Mesenchymal stem cell (in vitro differentiated cells and primary cell): ENCODE data around the gene MATCAP1.

ENCODE experiments used
- DNase-seq: peaks from one replicate; pipeline ENCODE4 v3.0.0-alpha.2; 2013
- H2AFZ ChIP-seq: one replicate; pipeline ENCODE4 v1.6.1; 2013; ENCODE audit warnings: low read depth, mild to moderate bottlenecking, control low read depth, inconsistent platforms, low read length, moderate library complexity
- H2AK5ac ChIP-seq: 2 replicates; pipeline ENCODE4 v1.6.1; 2013; ENCODE audit warnings: low read length, moderate library complexity, mild to moderate bottlenecking, inconsistent platforms; ENCODE audit not compliant: severe bottlenecking
- H2BK120ac ChIP-seq: one replicate; pipeline ENCODE4 v1.6.1; 2013; ENCODE audit warnings: low read depth, mild to moderate bottlenecking, inconsistent platforms, low read length, moderate library complexity
- H2BK12ac ChIP-seq, 2 experiments: one replicate each; pipeline ENCODE4 v1.6.1; 2013; ENCODE audit warnings: inconsistent platforms in 2 of 2, low read length in 2 of 2, mild to moderate bottlenecking in 2 of 2, moderate library complexity in 2 of 2, control low read depth in 1 of 2
- H2BK15ac ChIP-seq: one replicate; pipeline ENCODE4 v1.6.1; 2013; ENCODE audit warnings: mild to moderate bottlenecking, low read depth, inconsistent platforms; ENCODE audit not compliant: poor library complexity, severe bottlenecking
- H2BK5ac ChIP-seq: 2 replicates; pipeline ENCODE4 v1.6.1; 2013; ENCODE audit warnings: low read depth, mild to moderate bottlenecking, low read length, control low read depth, inconsistent platforms; ENCODE audit not compliant: poor library complexity, severe bottlenecking
- H3K14ac ChIP-seq, 2 experiments: one replicate each; pipeline ENCODE4 v1.6.1; 2013; ENCODE audit warnings: inconsistent platforms in 2 of 2, low read length in 2 of 2, control low read depth in 1 of 2, mild to moderate bottlenecking in 1 of 2, moderate library complexity in 1 of 2
- H3K18ac ChIP-seq, 2 experiments: one replicate each; pipeline ENCODE4 v1.6.1; 2013; ENCODE audit warnings: inconsistent platforms in 2 of 2, low read length in 2 of 2, control low read depth in 1 of 2, low read depth in 1 of 2, mild to moderate bottlenecking in 1 of 2
- H3K23ac ChIP-seq, 2 experiments: one replicate each; pipeline ENCODE4 v1.6.1; 2013; ENCODE audit warnings: inconsistent platforms in 2 of 2, low read length in 2 of 2, mild to moderate bottlenecking in 2 of 2, moderate library complexity in 2 of 2, control low read depth in 1 of 2
- H3K27ac ChIP-seq: 2 replicates; pipeline ENCODE4 v1.5.1; 2013; ENCODE audit warnings: mild to moderate bottlenecking, moderate library complexity, low read length, control low read depth, inconsistent platforms; ENCODE audit not compliant: poor library complexity, severe bottlenecking
- H3K27me3 ChIP-seq, 2 experiments: 2 replicates each; pipeline versions ENCODE4 v1.6.1 to v1.7.0; 2013; ENCODE audit warnings: low read length in 2 of 2, mild to moderate bottlenecking in 2 of 2, moderate library complexity in 2 of 2, control low read depth in 1 of 2, inconsistent platforms in 1 of 2; ENCODE audit not compliant: control insufficient read depth in 1 of 2, insufficient read depth in 1 of 2
- H3K36me3 ChIP-seq, 2 experiments: 2 replicates each; pipeline versions ENCODE4 v1.6.1 to v1.7.0; 2013; ENCODE audit warnings: low read length in 2 of 2, control low read depth in 1 of 2, inconsistent platforms in 1 of 2, low read depth in 1 of 2, mild to moderate bottlenecking in 1 of 2; ENCODE audit not compliant: insufficient read depth in 2 of 2, control insufficient read depth in 1 of 2
- H3K4ac ChIP-seq, 2 experiments: one replicate each; pipeline ENCODE4 v1.6.1; 2013; ENCODE audit warnings: inconsistent platforms in 2 of 2, low read length in 2 of 2, mild to moderate bottlenecking in 2 of 2, moderate library complexity in 2 of 2, control low read depth in 1 of 2, low read depth in 1 of 2
- H3K4me1 ChIP-seq: 2 replicates; pipeline ENCODE4 v1.6.1; 2013; ENCODE audit warnings: low read depth, low read length, control low read depth; ENCODE audit not compliant: control insufficient read depth, insufficient read depth
- H3K4me2 ChIP-seq: 2 replicates; pipeline ENCODE4 v1.6.1; 2013; ENCODE audit warnings: low read length, mild to moderate bottlenecking, inconsistent platforms; ENCODE audit not compliant: poor library complexity, severe bottlenecking
- H3K4me3 ChIP-seq, 2 experiments: 2 replicates each; pipeline versions ENCODE4 v1.5.1 to v1.7.0; 2013; ENCODE audit warnings: low read length in 2 of 2, mild to moderate bottlenecking in 2 of 2, control low read depth in 1 of 2, low read depth in 1 of 2; ENCODE audit not compliant: insufficient read depth in 1 of 2
- H3K79me1 ChIP-seq: replicated peaks from 2 replicates; pipeline ENCODE4 v1.6.1; 2013; ENCODE audit warnings: mild to moderate bottlenecking, control low read depth, low read length, inconsistent platforms; ENCODE audit not compliant: poor library complexity, severe bottlenecking
- H3K9ac ChIP-seq: 2 replicates; pipeline ENCODE4 v1.7.0; 2013; ENCODE audit warnings: mild to moderate bottlenecking, low read length, moderate library complexity
- H3K9me3 ChIP-seq: 2 replicates; pipeline ENCODE4 v1.7.0; 2013; ENCODE audit warnings: mild to moderate bottlenecking, low read length; ENCODE audit not compliant: control insufficient read depth
- H4K8ac ChIP-seq: one replicate; pipeline ENCODE4 v1.6.1; 2013; ENCODE audit warnings: inconsistent platforms, mild to moderate bottlenecking, low read length, moderate library complexity
- H4K91ac ChIP-seq: one replicate; pipeline ENCODE4 v1.6.1; 2013; ENCODE audit warnings: mild to moderate bottlenecking, low read length, inconsistent platforms
- WGBS: methylation state at CpG from one replicate; pipeline ENCODE4 v1.1.7; 2013; ENCODE audit warnings: mixed read lengths; 5-methylcytosine and 5-hydroxymethylcytosine counted together

Gene MATCAP1

DNA sequence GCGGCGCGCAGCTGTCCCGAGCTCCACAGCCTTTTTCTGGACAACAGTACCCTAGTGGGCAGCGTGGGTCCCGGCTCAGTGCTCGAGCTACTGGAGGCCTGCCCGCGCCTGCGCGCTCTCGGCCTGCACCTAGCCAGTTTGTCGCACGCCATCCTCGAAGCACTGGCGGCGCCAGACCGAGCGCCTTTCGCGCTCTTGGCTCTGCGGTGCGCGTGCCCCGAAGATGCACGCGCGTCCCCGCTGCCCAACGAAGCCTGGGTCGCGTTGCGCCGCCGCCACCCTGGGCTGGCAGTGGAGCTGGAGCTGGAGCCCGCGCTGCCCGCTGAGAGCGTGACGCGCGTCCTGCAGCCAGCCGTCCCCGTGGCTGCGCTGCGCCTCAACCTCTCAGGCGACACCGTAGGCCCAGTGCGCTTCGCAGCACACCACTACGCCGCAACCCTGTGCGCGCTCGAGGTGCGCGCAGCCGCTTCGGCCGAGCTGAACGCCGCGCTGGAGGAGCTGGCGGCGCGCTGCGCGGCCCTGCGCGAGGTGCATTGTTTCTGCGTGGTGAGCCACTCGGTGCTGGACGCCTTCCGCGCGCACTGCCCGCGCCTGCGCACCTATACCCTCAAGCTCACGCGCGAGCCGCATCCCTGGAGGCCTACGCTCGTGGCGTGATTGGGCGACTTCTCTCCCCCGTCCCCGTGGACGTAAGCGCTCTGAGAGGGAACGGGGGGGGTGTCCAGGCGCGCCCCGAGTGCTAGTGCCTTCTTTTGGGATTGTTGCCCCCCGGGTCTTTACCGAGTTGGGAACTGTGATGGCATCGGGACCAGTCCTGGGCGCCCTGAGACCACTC lies 20.4 kb downstream of the MATCAP1 start:
- Histone ChIP-seq H2BK12ac (peak overlapping the region; percentile 12 to 59), H3K18ac (peak overlapping the region in 1 of 2 experiments; percentile 67), H2BK120ac (no peak overlapping the region), H3K9ac (peak overlapping the region; percentile 57), H3K14ac (no peak overlapping the region), H2BK5ac (no peak overlapping the region), H2BK15ac (peak overlapping the region; percentile 62), H2AFZ (peak overlapping the region; percentile 20), H3K4me2 (peak overlapping the region; percentile 96), H3K4me3 (peak overlapping the region; percentile 49 to 62), H3K79me1 (peaks cover 6% of the 10 kb centered on the region), H3K27ac (no peak overlapping the region), H3K23ac (peak overlapping the region in 1 of 2 experiments; percentile 85), H3K36me3 (peaks cover 0 to 7% of the 10 kb centered on the region in 2 experiments), H4K91ac (peak overlapping the region; percentile 74), H2AK5ac (no peak overlapping the region), H3K9me3 (no peaks in the 10 kb centered on the region), H3K4me1 (peaks cover 53% of the 10 kb centered on the region), H3K4ac (no peak overlapping the region), H4K8ac (peak overlapping the region; percentile 12), H3K27me3 (peaks cover 21 to 60% of the 10 kb centered on the region in 2 experiments)
- DNase-seq = peak; percentile 49
- 3% methylated on average over 87 of the region's 99 CpGs for WGBS

DNA sequence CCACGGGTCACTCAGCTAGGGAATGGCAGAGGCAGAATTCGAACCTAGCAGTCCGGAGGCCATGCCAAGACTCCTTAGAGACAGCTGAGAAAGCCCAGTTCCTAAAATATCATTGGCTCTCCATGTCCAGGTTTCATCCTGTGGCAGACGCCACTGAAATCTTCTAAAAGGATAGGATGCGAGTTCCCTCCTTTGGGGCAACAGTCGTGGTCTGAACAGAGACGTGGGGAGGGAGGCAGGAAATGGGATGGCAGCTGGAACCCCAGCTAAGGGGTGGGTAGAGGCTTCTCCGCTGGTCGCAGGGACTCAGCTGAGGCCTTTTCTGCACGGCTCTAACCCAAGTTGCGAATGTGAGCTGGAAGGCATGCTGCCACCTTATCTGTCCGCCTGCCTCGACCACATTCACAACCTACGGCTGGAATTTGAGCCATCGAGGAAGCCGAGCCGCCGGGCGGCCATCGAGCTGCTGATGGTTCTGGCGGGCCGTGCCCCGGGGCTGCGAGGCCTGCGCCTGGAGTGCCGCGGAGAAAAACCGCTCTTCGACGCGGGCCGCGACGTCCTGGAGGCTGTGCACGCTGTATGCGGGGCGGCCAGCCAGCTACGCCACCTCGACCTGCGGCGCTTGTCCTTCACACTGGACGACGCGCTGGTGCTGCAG lies 21.1 kb downstream of the MATCAP1 start:
- peaks cover 21 to 53% of the 10 kb centered on the region in 2 experiments for H3K27me3 ChIP-seq
- no peak overlapping the region for H2BK15ac ChIP-seq
- H2AK5ac ChIP-seq = no peak overlapping the region
- DNase-seq = peak; percentile 50
- H3K4me1 ChIP-seq = peaks cover 53% of the 10 kb centered on the region
- peaks cover 6% of the 10 kb centered on the region for H3K79me1 ChIP-seq
- H3K4me2 ChIP-seq = peak overlapping the region; percentile 96
- H2BK5ac ChIP-seq = no peak overlapping the region
- H3K4ac ChIP-seq = no peak overlapping the region
- no peak overlapping the region for H3K9ac ChIP-seq
- WGBS = 8% methylated on average over 42 of the region's 44 CpGs
- H3K23ac ChIP-seq = peak overlapping the region in 1 of 2 experiments; percentile 85
- H3K18ac ChIP-seq = peak overlapping the region in 1 of 2 experiments; percentile 42
- peak overlapping the region; percentile 74 for H4K91ac ChIP-seq
- no peak overlapping the region for H2AFZ ChIP-seq
- no peak overlapping the region for H2BK120ac ChIP-seq
- no peak overlapping the region for H2BK12ac ChIP-seq
- no peak overlapping the region for H3K4me3 ChIP-seq
- H4K8ac ChIP-seq = peak overlapping the region; percentile 55
- no peaks in the 10 kb centered on the region for H3K9me3 ChIP-seq
- H3K14ac ChIP-seq = no peak overlapping the region
- peaks cover 0 to 7% of the 10 kb centered on the region in 2 experiments for H3K36me3 ChIP-seq
- no peak overlapping the region for H3K27ac ChIP-seq

DNA sequence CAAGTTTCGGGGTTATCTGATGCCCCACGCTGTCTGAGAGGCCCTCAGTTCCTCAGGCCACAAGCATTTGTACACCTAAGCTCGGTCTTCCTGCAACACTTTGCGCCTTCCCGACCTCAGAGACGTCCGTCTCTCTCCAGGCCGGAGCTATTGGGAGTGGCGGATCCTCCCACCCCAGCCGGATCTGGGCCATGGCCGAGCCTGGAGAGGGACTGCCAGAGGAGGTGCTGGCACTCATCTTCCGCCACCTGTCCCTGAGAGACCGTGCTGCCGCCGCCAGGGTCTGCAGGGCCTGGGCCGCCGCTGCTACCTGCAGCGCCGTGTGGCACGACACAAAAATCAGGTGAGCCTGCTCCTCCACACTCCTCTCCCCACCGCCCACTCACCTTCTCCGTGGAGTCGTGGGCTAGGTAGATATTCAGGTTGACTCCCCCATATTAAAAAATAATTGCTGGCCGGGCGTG lies 22.1 kb downstream of the MATCAP1 start:
- Histone ChIP-seq H3K4me2 (no peak overlapping the region), H3K79me1 (peaks cover 7% of the 10 kb centered on the region), H3K27ac (no peak overlapping the region), H2BK12ac (peak overlapping the region in 1 of 2 experiments; percentile 7), H2BK120ac (no peak overlapping the region), H2BK15ac (no peak overlapping the region), H4K8ac (no peak overlapping the region), H2BK5ac (no peak overlapping the region), H3K9me3 (no peaks in the 10 kb centered on the region), H3K14ac (no peak overlapping the region), H4K91ac (no peak overlapping the region), H3K23ac (peak overlapping the region in 1 of 2 experiments; percentile 61), H2AFZ (no peak overlapping the region), H3K36me3 (peaks cover 0 to 4% of the 10 kb centered on the region in 2 experiments), H3K18ac (no peak overlapping the region), H3K4ac (no peak overlapping the region), H2AK5ac (no peak overlapping the region), H3K4me3 (peak overlapping the region in 1 of 2 experiments; percentile 99), H3K9ac (peak overlapping the region; percentile 93), H3K27me3 (peaks cover 21 to 51% of the 10 kb centered on the region in 2 experiments), H3K4me1 (peaks cover 53% of the 10 kb centered on the region)
- no peak for DNase-seq
- WGBS = 37% methylated on average over 25 of the region's 25 CpGs
